ENCODE measurements around the gene SRGAP1.

The SRGAP1 gene

GRCh38 chr12:64171715-64172114 is 327.2 kb downstream of the SRGAP1 start:
- Histone ChIP-seq H3K27me3 (ENCODE audit: control insufficient read depth, insufficient read depth, low read length) (no peaks in the 10 kb centered on the region), H3K9me3 (ENCODE audit: control insufficient read depth, insufficient read depth, low read length) (no peaks in the 10 kb centered on the region), H3K4me3 (ENCODE audit: low read length) (no peak overlapping the region), H3K4me1 (ENCODE audit: control insufficient read depth, insufficient read depth, low read length) (peaks cover 2% of the 10 kb centered on the region; the same call in 1 of the 2 replicates), H3K36me3 (ENCODE audit: control insufficient read depth, insufficient read depth, low read length) (no peaks in the 10 kb centered on the region), H3K27ac (ENCODE audit: low read length) (no peak overlapping the region)
- no peak for DNase-seq (ENCODE audit: low read depth, low spot score)
- no CpG with 5 or more reads among the region's 1 CpG for WGBS (ENCODE audit: insufficient coverage, insufficient read length)

GRCh38 chr12:64172143-64172970 is 327.9 kb downstream of the SRGAP1 start:
- H3K9me3 ChIP-seq (ENCODE audit: control insufficient read depth, insufficient read depth, low read length), result no peaks in the 10 kb centered on the region
- H3K4me3 ChIP-seq (ENCODE audit: low read length), result no peak overlapping the region
- no peak overlapping the region for H3K27ac ChIP-seq (ENCODE audit: low read length)

GRCh38 chr12:64173456-64173855 is 329.0 kb downstream of the SRGAP1 start:
- WGBS (ENCODE audit: insufficient coverage, insufficient read length), result no CpG with 5 or more reads among the region's 3 CpGs
- DNase-seq (ENCODE audit: low read depth, low spot score), result no peak
- no peak overlapping the region for H3K4me3 ChIP-seq (ENCODE audit: low read length)
- no peaks in the 10 kb centered on the region for H3K36me3 ChIP-seq (ENCODE audit: control insufficient read depth, insufficient read depth, low read length)
- H3K27ac ChIP-seq (ENCODE audit: low read length), result no peak overlapping the region
- H3K9me3 ChIP-seq (ENCODE audit: control insufficient read depth, insufficient read depth, low read length), result no peaks in the 10 kb centered on the region
- H3K27me3 ChIP-seq (ENCODE audit: control insufficient read depth, insufficient read depth, low read length), result no peaks in the 10 kb centered on the region
- H3K4me1 ChIP-seq (ENCODE audit: control insufficient read depth, insufficient read depth, low read length), result peaks cover 2% of the 10 kb centered on the region; the same call in 1 of the 2 replicates

More at GRCh38 chr12:64172143-64172970, 327.9 kb downstream of the SRGAP1 start:
- no peak for DNase-seq (ENCODE audit: low read depth, low spot score)
- WGBS (ENCODE audit: insufficient coverage, insufficient read length), result 100% methylated on average over 1 of the region's 1 CpG
- H3K36me3 ChIP-seq (ENCODE audit: control insufficient read depth, insufficient read depth, low read length), result no peaks in the 10 kb centered on the region
- H3K4me1 ChIP-seq (ENCODE audit: control insufficient read depth, insufficient read depth, low read length), result peaks cover 2% of the 10 kb centered on the region; the same call in 1 of the 2 replicates
- H3K27me3 ChIP-seq (ENCODE audit: control insufficient read depth, insufficient read depth, low read length), result no peaks in the 10 kb centered on the region

GRCh38 chr12:64175254-64175945 is 330.9 kb downstream of the SRGAP1 start:
- H3K27ac ChIP-seq (ENCODE audit: low read length), result no peak overlapping the region
- no peaks in the 10 kb centered on the region for H3K9me3 ChIP-seq (ENCODE audit: control insufficient read depth, insufficient read depth, low read length)
- H3K4me3 ChIP-seq (ENCODE audit: low read length), result no peak overlapping the region
- no CpG with 5 or more reads among the region's 2 CpGs for WGBS (ENCODE audit: insufficient coverage, insufficient read length)
- H3K36me3 ChIP-seq (ENCODE audit: control insufficient read depth, insufficient read depth, low read length), result no peaks in the 10 kb centered on the region
- H3K4me1 ChIP-seq (ENCODE audit: control insufficient read depth, insufficient read depth, low read length), result no peaks in the 10 kb centered on the region; the same call in 1 of the 2 replicates
- DNase-seq (ENCODE audit: low read depth, low spot score), result no peak
- no peaks in the 10 kb centered on the region for H3K27me3 ChIP-seq (ENCODE audit: control insufficient read depth, insufficient read depth, low read length)

- no peak for DNase-seq (ENCODE audit: low read depth, low spot score)
- WGBS (ENCODE audit: insufficient coverage, insufficient read length), result no CpG with 5 or more reads among the region's 7 CpGs
- Histone ChIP-seq H3K36me3 (ENCODE audit: control insufficient read depth, insufficient read depth, low read length) (no peaks in the 10 kb centered on the region), H3K27me3 (ENCODE audit: control insufficient read depth, insufficient read depth, low read length) (no peaks in the 10 kb centered on the region), H3K27ac (ENCODE audit: low read length) (no peak overlapping the region), H3K4me1 (ENCODE audit: control insufficient read depth, insufficient read depth, low read length) (no peaks in the 10 kb centered on the region), H3K4me3 (ENCODE audit: low read length) (no peak overlapping the region), H3K9me3 (ENCODE audit: control insufficient read depth, insufficient read depth, low read length) (no peaks in the 10 kb centered on the region)
Measured at GRCh38 chr12:64177001-64177400, 332.5 kb downstream of the SRGAP1 start.

GRCh38 chr12:64178122-64178521 is 333.6 kb downstream of the SRGAP1 start:
- H3K27ac ChIP-seq (ENCODE audit: low read length), result no peak overlapping the region
- no CpG with 5 or more reads among the region's 1 CpG for whole genome bisulfite sequencing (ENCODE audit: insufficient coverage, insufficient read length)
- H3K36me3 ChIP-seq (ENCODE audit: control insufficient read depth, insufficient read depth, low read length), result no peaks in the 10 kb centered on the region
- no peak overlapping the region for H3K4me3 ChIP-seq (ENCODE audit: low read length)
- H3K9me3 ChIP-seq (ENCODE audit: control insufficient read depth, insufficient read depth, low read length), result no peaks in the 10 kb centered on the region
- no peak for DNase-seq (ENCODE audit: low read depth, low spot score)
- H3K4me1 ChIP-seq (ENCODE audit: control insufficient read depth, insufficient read depth, low read length), result no peaks in the 10 kb centered on the region
- H3K27me3 ChIP-seq (ENCODE audit: control insufficient read depth, insufficient read depth, low read length), result no peaks in the 10 kb centered on the region

- no CpG with 5 or more reads among the region's 5 CpGs for WGBS (ENCODE audit: insufficient coverage, insufficient read length)
- DNase-seq (ENCODE audit: low read depth, low spot score), result no peak
- Histone ChIP-seq H3K36me3 (ENCODE audit: control insufficient read depth, insufficient read depth, low read length) (no peaks in the 10 kb centered on the region), H3K4me3 (ENCODE audit: low read length) (no peak overlapping the region), H3K27ac (ENCODE audit: low read length) (no peak overlapping the region), H3K4me1 (ENCODE audit: control insufficient read depth, insufficient read depth, low read length) (no peaks in the 10 kb centered on the region), H3K27me3 (ENCODE audit: control insufficient read depth, insufficient read depth, low read length) (no peaks in the 10 kb centered on the region), H3K9me3 (ENCODE audit: control insufficient read depth, insufficient read depth, low read length) (no peaks in the 10 kb centered on the region)
Measured at GRCh38 chr12:64180951-64181350, 336.5 kb downstream of the SRGAP1 start.

- Histone ChIP-seq H3K4me3 (ENCODE audit: low read length) (no peak overlapping the region), H3K27ac (ENCODE audit: low read length) (no peak overlapping the region), H3K4me1 (ENCODE audit: control insufficient read depth, insufficient read depth, low read length) (no peaks in the 10 kb centered on the region), H3K27me3 (ENCODE audit: control insufficient read depth, insufficient read depth, low read length) (no peaks in the 10 kb centered on the region), H3K36me3 (ENCODE audit: control insufficient read depth, insufficient read depth, low read length) (no peaks in the 10 kb centered on the region), H3K9me3 (ENCODE audit: control insufficient read depth, insufficient read depth, low read length) (no peaks in the 10 kb centered on the region)
- DNase-seq (ENCODE audit: low read depth, low spot score), result no peak
- WGBS (ENCODE audit: insufficient coverage, insufficient read length), result 100% methylated on average over 1 of the region's 3 CpGs
Measured at GRCh38 chr12:64181430-64182291, 337.2 kb downstream of the SRGAP1 start.

GRCh38 chr12:64184216-64184615 is 339.7 kb downstream of the SRGAP1 start:
- H3K4me3 ChIP-seq (ENCODE audit: low read length), result no peak overlapping the region
- no peaks in the 10 kb centered on the region for H3K9me3 ChIP-seq (ENCODE audit: control insufficient read depth, insufficient read depth, low read length)
- no peaks in the 10 kb centered on the region for H3K27me3 ChIP-seq (ENCODE audit: control insufficient read depth, insufficient read depth, low read length)
- no peaks in the 10 kb centered on the region for H3K36me3 ChIP-seq (ENCODE audit: control insufficient read depth, insufficient read depth, low read length)
- WGBS (ENCODE audit: insufficient coverage, insufficient read length), result no CpG with 5 or more reads among the region's 1 CpG
- no peaks in the 10 kb centered on the region for H3K4me1 ChIP-seq (ENCODE audit: control insufficient read depth, insufficient read depth, low read length)
- no peak for DNase-seq (ENCODE audit: low read depth, low spot score)
- H3K27ac ChIP-seq (ENCODE audit: low read length), result no peak overlapping the region

- no peaks in the 10 kb centered on the region for H3K27me3 ChIP-seq (ENCODE audit: control insufficient read depth, insufficient read depth, low read length)
- H3K9me3 ChIP-seq (ENCODE audit: control insufficient read depth, insufficient read depth, low read length), result no peaks in the 10 kb centered on the region
- no peaks in the 10 kb centered on the region for H3K4me1 ChIP-seq (ENCODE audit: control insufficient read depth, insufficient read depth, low read length)
- WGBS (ENCODE audit: insufficient coverage, insufficient read length), result no CpG with 5 or more reads among the region's 2 CpGs
- no peaks in the 10 kb centered on the region for H3K36me3 ChIP-seq (ENCODE audit: control insufficient read depth, insufficient read depth, low read length)
- DNase-seq (ENCODE audit: low read depth, low spot score), result no peak
- no peak overlapping the region for H3K4me3 ChIP-seq (ENCODE audit: low read length)
- no peak overlapping the region for H3K27ac ChIP-seq (ENCODE audit: low read length)
Measured at GRCh38 chr12:64186789-64187188, 342.3 kb downstream of the SRGAP1 start.
